CD4-positive, alpha-beta T cell (primary cell): ENCODE results near the gene UBR3. TPM values are rescaled to one million over a fixed set of nuclear protein-coding genes. Genes with fewer than 3 reads are reported as not detected.
"Not testable (repeated sequence)": the region's sequence is repeated elsewhere in the genome, so short reads cannot be mapped to it uniquely, and the experiment has no call there.

Experiments used
- ATAC-seq: fragments of 200-7000 bp; cut with Tn5 transposase; one replicate; pipeline ENCODE4 v1.10.0; 2022; ENCODE audit warnings: mild to moderate bottlenecking; ENCODE audit not compliant: poor library complexity
- CTCF ChIA-PET: fragments of 350-600 bp; sonication (Branson Sonifier 250); formaldehyde crosslinking; loops from one replicate; lab custom pipeline; 2021; ENCODE audit warnings: antibody characterized with exemption, inconsistent platforms; lab: Charles Lee
- POLR2A ChIA-PET: fragments of 350-600 bp; sonication (Branson Sonifier 250); formaldehyde crosslinking; loops from one replicate; lab custom pipeline; 2021; ENCODE audit warnings: antibody characterized with exemption, inconsistent platforms; lab: Charles Lee
- DNase-seq, 14 experiments: peaks; one replicate each; pipeline ENCODE4 v3.0.0-alpha.2; 2013 to 2020; ENCODE audit warnings: mixed read lengths in 2 of 14
- H3K27ac ChIP-seq, 2 donors: one replicate each; pipeline versions ENCODE4 v1.5.1 to v1.7.0; 2013; ENCODE audit warnings: low read length in 2 of 2, low read depth in 1 of 2, mild to moderate bottlenecking in 1 of 2
- H3K27me3 ChIP-seq, 2 experiments: 1 replicate in 1 of 2; 2 replicates in 1 of 2; pipeline versions ENCODE4 v1.6.1 to v1.7.0; 2013; ENCODE audit warnings: low read length in 2 of 2, control low read depth in 1 of 2, mild to moderate bottlenecking in 1 of 2, moderate library complexity in 1 of 2; ENCODE audit not compliant: insufficient read depth in 2 of 2, control insufficient read depth in 1 of 2
- H3K36me3 ChIP-seq: one replicate; pipeline ENCODE4 v1.6.1; 2013; ENCODE audit warnings: low read length, control low read depth; ENCODE audit not compliant: insufficient read depth
- H3K4me1 ChIP-seq: one replicate; pipeline ENCODE4 v1.6.1; 2013; ENCODE audit warnings: low read length, control low read depth; ENCODE audit not compliant: insufficient read depth
- H3K4me3 ChIP-seq: one replicate; pipeline ENCODE4 v1.5.1; 2013; ENCODE audit warnings: mild to moderate bottlenecking, low read length, moderate library complexity
- H3K9me3 ChIP-seq, 2 experiments: 1 replicate in 1 of 2; 2 replicates in 1 of 2; pipeline versions ENCODE4 v1.6.1 to v1.7.0; 2013; ENCODE audit warnings: low read length in 2 of 2, mild to moderate bottlenecking in 2 of 2, control low read depth in 1 of 2, moderate library complexity in 1 of 2; ENCODE audit not compliant: control insufficient read depth in 1 of 2, insufficient read depth in 1 of 2
- H3K27ac Mint-ChIP-seq: one replicate; pipeline ENCODE4 v1.8.0; 2020; ENCODE audit warnings: mixed read lengths
- H3K27me3 Mint-ChIP-seq: one replicate; pipeline ENCODE4 v1.8.0; 2021; ENCODE audit warnings: mixed read lengths
- H3K36me3 Mint-ChIP-seq: one replicate; pipeline ENCODE4 v1.8.0; 2021; ENCODE audit warnings: low read depth, mixed read lengths
- H3K4me1 Mint-ChIP-seq: one replicate; pipeline ENCODE4 v1.8.0; 2021; ENCODE audit warnings: low read depth, mixed read lengths
- H3K4me3 Mint-ChIP-seq: one replicate; pipeline ENCODE4 v1.8.0; 2020; ENCODE audit warnings: mild to moderate bottlenecking, mixed read lengths
- H3K9me3 Mint-ChIP-seq: one replicate; pipeline ENCODE4 v1.8.0; 2020; ENCODE audit warnings: mixed read lengths
- intact Hi-C, 2 experiments: fragments of 100-400 bp; cut with DNase I in 1 of 2; cut with micrococcal nuclease in 1 of 2; formaldehyde crosslinking; loops; one replicate each; pipeline versions ENCODE4 v1.15.1 to v1.9.0; 2023 to 2025; cut with DNase I, micrococcal nuclease
- total RNA-seq, 174 experiments: library from RNA in 2 of 174; stranded (reverse) in 2 of 174; gene quantifications; one replicate each; pipeline ENCODE4 v1.2.3 and lab custom pipeline; 2021 to 2026
- TF ChIP-seq, protein P1 (sequence below): fragments of 200-600 bp; IDR thresholded peaks from one replicate; pipeline ENCODE4 v1.8.0; 2022; ENCODE audit warnings: antibody characterized with exemption, mild to moderate bottlenecking

Gene UBR3
- total RNA-seq, 2 experiments from 2014 or later = 32.1 to 35.2 TPM

DNA sequence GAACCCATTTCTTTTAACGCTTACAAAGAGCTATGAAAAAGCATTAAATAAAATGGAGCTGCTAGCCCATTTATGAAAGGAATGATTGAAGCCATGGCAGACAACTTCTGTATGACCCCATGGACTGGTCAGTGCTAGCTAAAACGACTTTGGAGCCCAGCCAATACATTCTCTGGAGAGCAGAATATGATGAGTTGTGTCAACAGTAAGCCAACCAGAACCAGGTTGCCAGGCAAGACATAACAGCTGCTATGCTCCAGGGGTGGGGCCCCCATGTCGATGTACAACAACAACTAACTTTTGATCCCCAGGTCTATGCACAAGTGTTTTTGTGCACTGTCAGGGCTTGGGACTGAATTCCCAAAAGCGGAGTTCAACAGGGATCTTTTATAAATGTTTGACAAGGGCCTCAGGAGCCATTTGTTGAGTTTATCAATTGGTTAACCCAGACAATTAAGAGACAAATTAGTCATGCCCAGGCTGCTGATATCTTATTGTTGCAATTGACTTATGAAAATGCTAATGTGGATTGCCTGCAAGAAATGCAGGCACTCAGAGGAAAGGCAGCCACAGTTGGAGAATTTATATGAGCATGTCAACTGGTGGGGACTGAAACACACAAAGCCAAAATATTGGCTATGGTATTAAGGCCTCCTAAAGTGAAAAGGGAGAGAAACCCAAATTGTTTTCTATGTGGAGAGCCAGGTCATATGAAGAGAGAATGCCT lies 286.1 kb downstream of the UBR3 start:
- Mint-ChIP-seq H3K27ac (no peak overlapping the region), H3K36me3 (no peaks in the 10 kb centered on the region), H3K4me1 (no peaks in the 10 kb centered on the region), H3K4me3 (no peak overlapping the region), H3K27me3 (peaks cover 17% of the 10 kb centered on the region), H3K9me3 (peaks cover 10% of the 10 kb centered on the region)
- Histone ChIP-seq H3K36me3 (no peaks in the 10 kb centered on the region), H3K9me3 (no peaks in the 10 kb centered on the region), H3K27me3 (peaks cover 0 to 2% of the 10 kb centered on the region in 2 experiments), H3K27ac (no peak overlapping the region), H3K4me3 (no peak overlapping the region), H3K4me1 (no peaks in the 10 kb centered on the region)
- ChIA-PET CTCF (no interaction called here), POLR2A (no interaction called here)
- DNase-seq (no peak), ATAC-seq (no peak)
- TF ChIP-seq, protein P1, sequence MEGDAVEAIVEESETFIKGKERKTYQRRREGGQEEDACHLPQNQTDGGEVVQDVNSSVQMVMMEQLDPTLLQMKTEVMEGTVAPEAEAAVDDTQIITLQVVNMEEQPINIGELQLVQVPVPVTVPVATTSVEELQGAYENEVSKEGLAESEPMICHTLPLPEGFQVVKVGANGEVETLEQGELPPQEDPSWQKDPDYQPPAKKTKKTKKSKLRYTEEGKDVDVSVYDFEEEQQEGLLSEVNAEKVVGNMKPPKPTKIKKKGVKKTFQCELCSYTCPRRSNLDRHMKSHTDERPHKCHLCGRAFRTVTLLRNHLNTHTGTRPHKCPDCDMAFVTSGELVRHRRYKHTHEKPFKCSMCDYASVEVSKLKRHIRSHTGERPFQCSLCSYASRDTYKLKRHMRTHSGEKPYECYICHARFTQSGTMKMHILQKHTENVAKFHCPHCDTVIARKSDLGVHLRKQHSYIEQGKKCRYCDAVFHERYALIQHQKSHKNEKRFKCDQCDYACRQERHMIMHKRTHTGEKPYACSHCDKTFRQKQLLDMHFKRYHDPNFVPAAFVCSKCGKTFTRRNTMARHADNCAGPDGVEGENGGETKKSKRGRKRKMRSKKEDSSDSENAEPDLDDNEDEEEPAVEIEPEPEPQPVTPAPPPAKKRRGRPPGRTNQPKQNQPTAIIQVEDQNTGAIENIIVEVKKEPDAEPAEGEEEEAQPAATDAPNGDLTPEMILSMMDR = no peak
- intact Hi-C loops = no loop called here

DNA sequence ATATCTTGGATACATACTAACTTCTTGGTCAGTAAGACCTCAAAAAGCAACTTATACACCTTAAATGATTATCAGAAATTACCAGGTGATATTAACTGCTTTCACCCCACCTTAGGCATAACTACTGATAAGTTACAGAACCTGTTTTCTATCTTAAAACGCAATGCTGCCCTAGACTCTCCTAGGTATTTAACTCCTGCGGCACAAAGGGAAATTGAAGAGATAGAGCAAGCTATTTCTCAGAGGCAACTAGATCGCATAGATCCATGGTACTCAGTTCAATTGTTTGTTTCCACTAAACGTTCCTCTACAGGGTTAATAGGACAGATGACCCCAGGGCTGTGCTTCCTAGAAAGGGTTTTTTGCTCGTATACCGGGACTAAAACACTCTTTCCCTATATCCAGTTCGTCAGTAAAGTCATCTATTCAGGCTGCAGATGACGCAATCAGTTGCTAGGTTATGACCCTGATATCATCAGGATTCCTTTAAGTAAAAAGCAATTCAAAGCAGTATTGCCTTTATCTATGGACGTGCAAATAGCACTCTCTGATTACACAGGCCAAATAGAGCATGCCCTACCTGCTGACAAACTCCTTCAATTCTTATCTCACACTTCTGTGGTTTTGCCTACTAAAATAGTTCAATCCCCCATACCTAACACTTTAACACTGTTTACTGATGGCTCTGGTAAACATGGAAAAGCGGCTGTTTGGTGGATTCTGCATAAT lies 288.4 kb downstream of the UBR3 start:
- ATAC-seq = no peak
- H3K4me3 ChIP-seq = no peak overlapping the region
- no peaks in the 10 kb centered on the region for H3K36me3 Mint-ChIP-seq
- POLR2A ChIA-PET = no interaction called here
- no peak overlapping the region for H3K27ac Mint-ChIP-seq
- H3K4me1 ChIP-seq = no peaks in the 10 kb centered on the region
- no peak overlapping the region for H3K27ac ChIP-seq
- DNase-seq = no peak
- peaks cover 10% of the 10 kb centered on the region for H3K9me3 Mint-ChIP-seq
- CTCF ChIA-PET = no interaction called here
- peaks cover 0 to 4% of the 10 kb centered on the region in 2 experiments for H3K9me3 ChIP-seq
- no peaks in the 10 kb centered on the region for H3K36me3 ChIP-seq
- peaks cover 0 to 2% of the 10 kb centered on the region in 2 experiments for H3K27me3 ChIP-seq
- peaks cover 13% of the 10 kb centered on the region for H3K27me3 Mint-ChIP-seq
- H3K4me3 Mint-ChIP-seq = no peak overlapping the region
- no peaks in the 10 kb centered on the region for H3K4me1 Mint-ChIP-seq
- TF ChIP-seq, protein P1 = no peak
- intact Hi-C loops = no loop called here

DNA sequence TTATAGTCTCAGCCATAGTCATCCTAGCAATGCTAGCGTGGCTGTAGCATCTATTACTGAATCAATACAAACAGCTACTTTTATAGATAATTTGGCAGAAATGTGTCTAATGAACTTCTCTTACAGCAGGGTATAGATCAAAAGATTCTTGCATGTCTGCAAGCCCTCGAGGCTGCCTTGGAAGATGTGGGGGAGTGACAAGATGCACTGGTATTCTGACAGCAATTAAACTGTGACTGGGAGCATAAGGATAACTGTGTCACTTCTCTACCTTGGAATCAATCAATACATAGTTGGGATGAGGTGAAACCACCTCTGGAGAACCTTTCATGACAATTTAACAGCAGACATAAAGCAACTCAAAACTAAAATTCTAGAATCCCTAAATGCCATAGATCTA lies 291.4 kb downstream of the UBR3 start:
- Mint-ChIP-seq H3K4me1 (no peaks in the 10 kb centered on the region), H3K27me3 (peaks cover 13% of the 10 kb centered on the region), H3K36me3 (no peaks in the 10 kb centered on the region), H3K4me3 (no peak overlapping the region), H3K27ac (no peak overlapping the region), H3K9me3 (peaks cover 8% of the 10 kb centered on the region)
- no peaks in the 10 kb centered on the region for H3K4me1 ChIP-seq
- no peak overlapping the region for H3K27ac ChIP-seq
- TF ChIP-seq, protein P1 = no peak
- no peak for DNase-seq
- intact Hi-C loops = no loop called here
- ATAC-seq = no peak
- H3K4me3 ChIP-seq = no peak overlapping the region
- H3K36me3 ChIP-seq = no peaks in the 10 kb centered on the region
- ChIA-PET CTCF (interaction anchor here (0.6 kb wide), 1 partner anchor 228 kb away, joined by 3 read pairs; no protein-coding TSS in a partner anchor), POLR2A (no interaction called here)
- peaks cover 0 to 2% of the 10 kb centered on the region in 2 experiments for H3K27me3 ChIP-seq
- peaks cover 0 to 4% of the 10 kb centered on the region in 2 experiments for H3K9me3 ChIP-seq

DNA sequence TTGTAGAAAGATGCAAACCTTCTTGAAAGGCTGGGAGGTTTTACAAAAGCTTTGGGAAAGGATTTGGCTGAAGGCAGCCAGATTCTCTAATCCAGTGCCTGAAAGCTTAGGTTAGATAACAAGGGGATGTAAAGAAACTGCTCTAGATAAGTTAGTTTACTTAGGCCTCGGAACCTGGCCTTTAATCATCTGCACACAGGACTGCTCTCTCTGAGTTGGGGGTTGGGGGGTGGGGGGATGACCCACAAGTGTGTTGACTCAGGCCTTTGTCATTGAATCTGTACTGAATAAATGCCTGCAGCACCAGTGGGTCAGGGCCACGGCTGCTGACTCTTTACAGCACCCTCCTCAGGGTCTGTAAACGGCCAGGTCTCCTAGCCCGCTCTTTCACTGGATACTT lies 292.1 kb downstream of the UBR3 start:
- H3K27ac Mint-ChIP-seq, POLR2A ChIA-PET, H3K9me3 ChIP-seq, H3K9me3 Mint-ChIP-seq, H3K36me3 ChIP-seq, DNase-seq, ATAC-seq, H3K27me3 ChIP-seq, intact Hi-C loops, H3K4me3 Mint-ChIP-seq, H3K4me3 ChIP-seq, H3K27ac ChIP-seq, H3K4me1 Mint-ChIP-seq, H3K4me1 ChIP-seq, H3K36me3 Mint-ChIP-seq: not testable (repeated sequence)
- CTCF ChIA-PET = interaction anchor here (0.6 kb wide), 1 partner anchor 227 kb away, joined by 3 read pairs; no protein-coding TSS in a partner anchor
- H3K27me3 Mint-ChIP-seq = peaks cover 13% of the 10 kb centered on the region
